ENCODE measurements around the gene DPH2.

Gene DPH2

DNA sequence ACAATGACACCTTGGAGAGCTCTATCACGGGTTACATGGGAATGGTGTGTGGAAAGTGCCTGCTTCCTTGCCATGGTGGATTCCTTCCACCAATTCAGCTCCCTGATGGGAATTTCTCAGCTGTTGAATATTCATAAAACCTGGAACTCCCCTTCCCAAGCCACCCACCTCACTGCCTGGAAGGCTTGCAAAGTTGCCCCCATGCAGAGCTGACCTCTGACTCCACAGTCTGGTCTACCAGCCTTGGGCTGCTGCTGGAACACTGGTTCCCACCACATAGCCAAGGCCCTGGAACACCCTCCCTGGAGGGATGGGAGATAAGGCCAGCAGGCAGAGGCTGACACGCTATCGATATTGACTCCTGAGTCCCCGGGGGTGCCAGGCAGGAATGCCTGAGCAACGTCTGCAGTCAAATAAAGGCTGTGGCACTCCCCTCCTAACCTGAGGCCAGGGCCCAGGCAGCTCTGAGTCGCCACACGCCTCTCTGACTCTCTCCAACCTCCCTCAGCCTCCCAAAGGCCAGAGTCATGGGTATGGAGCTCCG is 30.4 kb downstream of the DPH2 start:
- Histone ChIP-seq H3K9ac (ENCODE audit: low read depth, low read length) (no peak overlapping the region), H3K4me3 (ENCODE audit: low read depth, low read length) (no peak overlapping the region), H3K36me3 (ENCODE audit: control insufficient read depth, insufficient read depth, low read length) (peaks cover 13% of the 10 kb centered on the region), H3K4me1 (ENCODE audit: control insufficient read depth, insufficient read depth, low read length) (no peaks in the 10 kb centered on the region), H3K9me3 (ENCODE audit: control insufficient read depth, insufficient read depth, low read length) (no peaks in the 10 kb centered on the region), H3K27me3 (ENCODE audit: control insufficient read depth, insufficient read depth, low read length) (no peaks in the 10 kb centered on the region)

DNA sequence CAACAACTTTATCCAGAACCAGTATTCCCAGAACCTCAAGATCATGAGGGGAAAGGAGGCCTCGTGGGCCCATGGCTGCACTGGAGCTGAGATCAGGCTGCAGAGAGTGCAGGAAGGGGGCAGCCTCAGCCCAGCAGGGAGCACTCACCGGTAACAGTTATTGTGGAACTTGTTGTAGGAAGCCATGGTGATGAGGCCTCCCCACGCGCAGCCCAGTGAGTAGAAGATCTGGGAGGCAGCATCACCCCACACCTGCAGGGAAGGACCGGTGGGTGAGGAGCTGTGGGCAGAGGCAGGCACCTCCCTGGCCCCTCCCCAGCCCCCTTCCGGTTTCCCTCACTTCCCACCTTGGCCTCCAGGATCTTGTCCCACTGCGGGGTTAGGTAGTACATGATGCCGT is 32.4 kb downstream of the DPH2 start:
- Histone ChIP-seq H3K36me3 (ENCODE audit: control insufficient read depth, insufficient read depth, low read length) (peaks cover 14% of the 10 kb centered on the region), H3K4me1 (ENCODE audit: control insufficient read depth, insufficient read depth, low read length) (no peaks in the 10 kb centered on the region)

DNA sequence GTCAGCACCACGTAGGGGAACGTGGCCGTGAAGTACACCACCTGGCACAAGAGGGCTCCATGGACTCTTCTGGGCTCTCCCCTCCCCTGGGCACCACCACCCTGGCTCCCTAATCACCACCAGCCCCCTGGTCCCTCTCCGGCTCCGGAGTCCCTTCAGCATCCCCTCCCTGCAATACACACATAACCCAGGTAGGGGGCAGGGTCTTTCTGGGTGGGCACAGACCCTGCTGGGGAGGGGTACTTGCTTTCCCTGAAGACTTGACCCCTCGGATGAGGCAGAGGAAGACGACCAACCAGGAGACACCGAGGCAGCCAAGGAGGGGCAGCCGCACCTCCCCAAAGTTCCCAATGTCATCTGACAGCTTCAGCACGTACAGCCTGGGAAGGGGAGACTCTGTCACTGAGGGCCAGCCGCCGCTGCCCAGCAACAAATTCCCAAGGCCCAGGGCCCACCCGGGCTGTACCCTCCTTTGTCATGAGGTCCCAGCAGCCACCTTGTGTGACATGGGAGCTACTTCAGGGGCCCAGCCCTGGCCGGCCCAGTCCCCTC is 32.9 kb downstream of the DPH2 start:
- Histone ChIP-seq H3K9me3 (ENCODE audit: control insufficient read depth, insufficient read depth, low read length) (no peaks in the 10 kb centered on the region), H3K4me3 (ENCODE audit: low read depth, low read length) (no peak overlapping the region), H3K36me3 (ENCODE audit: control insufficient read depth, insufficient read depth, low read length) (peaks cover 13% of the 10 kb centered on the region), H3K27me3 (ENCODE audit: control insufficient read depth, insufficient read depth, low read length) (no peaks in the 10 kb centered on the region), H3K4me1 (ENCODE audit: control insufficient read depth, insufficient read depth, low read length) (no peaks in the 10 kb centered on the region), H3K9ac (ENCODE audit: low read depth, low read length) (no peak overlapping the region)

More for the DNA sequence above, 32.4 kb downstream of the DPH2 start:
- H3K9ac ChIP-seq (ENCODE audit: low read depth, low read length) = no peak overlapping the region
- no peak overlapping the region for H3K4me3 ChIP-seq (ENCODE audit: low read depth, low read length)
- no peaks in the 10 kb centered on the region for H3K27me3 ChIP-seq (ENCODE audit: control insufficient read depth, insufficient read depth, low read length)
- H3K9me3 ChIP-seq (ENCODE audit: control insufficient read depth, insufficient read depth, low read length) = no peaks in the 10 kb centered on the region

DNA sequence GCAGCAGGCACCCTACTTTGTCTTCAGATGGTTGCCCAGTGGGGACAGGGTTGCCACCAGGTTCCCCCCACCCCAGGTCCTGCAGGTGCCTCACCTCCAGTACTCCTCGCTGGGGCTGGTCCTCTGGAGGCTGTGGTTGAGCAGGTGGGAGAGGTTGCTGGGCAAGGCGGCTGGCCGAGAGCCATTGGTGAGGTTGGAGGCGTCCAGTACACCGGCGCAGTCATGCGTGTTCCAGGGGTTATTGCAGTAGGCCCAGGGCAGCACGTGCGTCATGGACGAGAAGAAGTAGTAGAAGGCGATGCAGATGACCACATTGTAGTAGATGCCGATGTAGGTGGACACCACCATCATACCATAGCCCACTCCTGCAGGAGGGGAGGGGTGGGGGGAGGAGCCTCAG is 38.4 kb downstream of the DPH2 start:
- no peak overlapping the region for H3K9ac ChIP-seq (ENCODE audit: low read depth, low read length)
- H3K4me3 ChIP-seq (ENCODE audit: low read depth, low read length) = no peak overlapping the region

DNA sequence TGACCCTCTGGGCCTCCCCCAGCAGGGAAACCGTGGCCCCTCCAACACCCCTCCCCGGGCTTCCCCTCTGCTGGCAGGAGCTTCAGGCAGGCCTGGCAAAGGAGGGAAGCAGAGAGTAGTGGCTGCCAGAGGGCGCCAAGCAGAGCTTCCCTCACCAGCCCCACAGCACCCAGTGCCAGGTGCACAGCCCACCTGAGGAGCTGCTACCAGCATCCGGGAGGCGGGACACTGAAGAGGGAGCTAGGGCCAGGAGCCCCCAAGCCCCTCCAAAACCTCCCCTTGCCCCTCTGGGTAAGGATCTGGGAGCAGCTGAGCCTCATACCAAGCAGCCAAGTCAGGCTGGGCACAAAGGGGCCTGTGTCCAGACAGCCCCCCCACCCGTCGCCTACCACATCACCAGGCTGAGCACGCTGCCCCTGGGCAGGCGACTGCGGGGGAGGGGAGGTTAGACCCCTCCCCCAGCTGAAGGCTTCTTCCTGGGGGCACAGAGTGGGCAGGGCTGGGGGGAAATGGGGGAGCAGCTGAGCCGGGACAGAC is 41.2 kb downstream of the DPH2 start:
- Histone ChIP-seq H3K27me3 (ENCODE audit: control insufficient read depth, insufficient read depth, low read length) (no peaks in the 10 kb centered on the region), H3K9ac (ENCODE audit: low read depth, low read length) (no peak overlapping the region), H3K4me3 (ENCODE audit: low read depth, low read length) (no peak overlapping the region), H3K9me3 (ENCODE audit: control insufficient read depth, insufficient read depth, low read length) (no peaks in the 10 kb centered on the region), H3K4me1 (ENCODE audit: control insufficient read depth, insufficient read depth, low read length) (peaks cover 2% of the 10 kb centered on the region), H3K36me3 (ENCODE audit: control insufficient read depth, insufficient read depth, low read length) (peaks cover 6% of the 10 kb centered on the region)

More for the DNA sequence above, 38.4 kb downstream of the DPH2 start:
- peaks cover 2% of the 10 kb centered on the region for H3K4me1 ChIP-seq (ENCODE audit: control insufficient read depth, insufficient read depth, low read length)
- peaks cover 6% of the 10 kb centered on the region for H3K36me3 ChIP-seq (ENCODE audit: control insufficient read depth, insufficient read depth, low read length)
- no peaks in the 10 kb centered on the region for H3K9me3 ChIP-seq (ENCODE audit: control insufficient read depth, insufficient read depth, low read length)
- H3K27me3 ChIP-seq (ENCODE audit: control insufficient read depth, insufficient read depth, low read length) = no peaks in the 10 kb centered on the region

DNA sequence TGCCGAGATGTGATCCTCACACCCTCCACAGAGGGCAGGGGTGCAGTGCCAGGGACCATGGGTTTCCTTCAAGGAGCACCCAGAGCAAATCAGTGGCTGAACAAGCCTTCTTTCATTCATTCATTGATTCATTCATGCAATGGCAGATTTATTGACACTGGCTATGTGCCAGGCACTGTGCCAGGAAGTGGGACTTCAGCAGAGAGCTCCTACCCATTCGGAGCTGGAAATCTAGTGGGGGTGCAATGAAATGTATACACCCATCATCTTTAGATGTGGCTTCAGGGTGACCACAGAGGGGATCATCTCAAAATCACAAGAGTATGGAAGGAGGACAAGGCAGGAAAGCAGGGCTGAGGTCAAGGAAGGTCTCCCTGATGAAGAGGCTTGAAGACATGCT is 42.6 kb downstream of the DPH2 start:
- no peak overlapping the region for H3K4me3 ChIP-seq (ENCODE audit: low read depth, low read length)
- no peaks in the 10 kb centered on the region for H3K27me3 ChIP-seq (ENCODE audit: control insufficient read depth, insufficient read depth, low read length)
- H3K9me3 ChIP-seq (ENCODE audit: control insufficient read depth, insufficient read depth, low read length) = no peaks in the 10 kb centered on the region
- H3K36me3 ChIP-seq (ENCODE audit: control insufficient read depth, insufficient read depth, low read length) = no peaks in the 10 kb centered on the region
- H3K4me1 ChIP-seq (ENCODE audit: control insufficient read depth, insufficient read depth, low read length) = peaks cover 2% of the 10 kb centered on the region
- no peak overlapping the region for H3K9ac ChIP-seq (ENCODE audit: low read depth, low read length)

DNA sequence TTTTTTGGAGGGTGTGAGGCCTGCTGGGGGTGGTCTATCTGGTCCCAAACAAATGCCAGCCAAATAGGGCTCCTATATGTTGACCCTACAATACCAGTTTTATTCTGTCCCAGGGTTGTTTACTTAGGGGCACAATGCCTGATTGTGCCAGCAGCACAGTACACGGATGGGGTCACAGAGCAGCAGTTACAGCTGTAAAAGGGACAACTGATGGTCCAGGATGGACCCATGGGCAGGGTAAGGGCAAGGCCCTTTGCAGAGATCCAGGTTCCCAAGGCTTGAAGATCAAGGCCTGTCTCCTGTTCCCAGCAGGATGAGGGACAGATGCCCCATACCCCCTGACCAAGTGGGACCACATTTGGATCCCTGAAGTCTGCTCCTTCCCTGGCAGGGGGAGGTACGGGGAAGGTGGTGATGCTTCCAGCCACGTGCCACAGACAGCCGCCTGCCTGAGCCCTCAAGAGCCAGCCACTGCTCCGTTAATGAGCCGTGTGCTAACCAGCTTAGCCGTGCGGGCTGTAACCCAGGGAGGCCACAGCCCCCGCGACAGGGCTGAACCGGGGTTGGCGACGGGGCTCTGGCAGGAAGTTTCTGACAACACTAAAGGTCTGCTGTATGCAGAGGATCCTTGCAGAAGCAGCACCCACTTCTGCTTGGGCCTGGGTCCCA is 43.3 kb downstream of the DPH2 start:
- H3K9ac ChIP-seq (ENCODE audit: low read depth, low read length) = no peak overlapping the region
- peaks cover 2% of the 10 kb centered on the region for H3K4me1 ChIP-seq (ENCODE audit: control insufficient read depth, insufficient read depth, low read length)
- no peaks in the 10 kb centered on the region for H3K9me3 ChIP-seq (ENCODE audit: control insufficient read depth, insufficient read depth, low read length)
- H3K36me3 ChIP-seq (ENCODE audit: control insufficient read depth, insufficient read depth, low read length) = no peaks in the 10 kb centered on the region
- no peak overlapping the region for H3K4me3 ChIP-seq (ENCODE audit: low read depth, low read length)
- no peaks in the 10 kb centered on the region for H3K27me3 ChIP-seq (ENCODE audit: control insufficient read depth, insufficient read depth, low read length)

DNA sequence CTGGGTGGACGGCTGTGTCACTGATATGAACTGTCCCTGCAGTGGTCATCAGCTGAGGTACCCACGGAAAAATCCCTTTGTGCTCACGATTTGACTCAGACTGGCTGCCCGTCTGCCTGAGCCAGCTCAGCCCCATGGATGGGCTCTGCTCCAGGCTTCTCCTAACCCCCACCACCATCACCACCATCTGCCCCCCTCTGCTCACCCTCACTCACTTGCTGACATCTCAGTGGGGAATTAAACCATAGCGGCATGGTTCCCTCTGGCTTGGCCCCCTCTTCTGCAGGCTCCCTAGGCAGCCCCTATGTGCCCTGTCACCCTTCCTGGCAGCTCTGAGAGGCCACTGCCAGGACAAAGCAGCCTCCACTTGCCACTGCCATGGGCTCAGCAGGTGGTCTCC is 44.1 kb downstream of the DPH2 start:
- H3K4me3 ChIP-seq (ENCODE audit: low read depth, low read length) = no peak overlapping the region
- peaks cover 2% of the 10 kb centered on the region for H3K4me1 ChIP-seq (ENCODE audit: control insufficient read depth, insufficient read depth, low read length)
- no peaks in the 10 kb centered on the region for H3K9me3 ChIP-seq (ENCODE audit: control insufficient read depth, insufficient read depth, low read length)
- H3K9ac ChIP-seq (ENCODE audit: low read depth, low read length) = no peak overlapping the region
- no peaks in the 10 kb centered on the region for H3K27me3 ChIP-seq (ENCODE audit: control insufficient read depth, insufficient read depth, low read length)
- H3K36me3 ChIP-seq (ENCODE audit: control insufficient read depth, insufficient read depth, low read length) = no peaks in the 10 kb centered on the region

DNA sequence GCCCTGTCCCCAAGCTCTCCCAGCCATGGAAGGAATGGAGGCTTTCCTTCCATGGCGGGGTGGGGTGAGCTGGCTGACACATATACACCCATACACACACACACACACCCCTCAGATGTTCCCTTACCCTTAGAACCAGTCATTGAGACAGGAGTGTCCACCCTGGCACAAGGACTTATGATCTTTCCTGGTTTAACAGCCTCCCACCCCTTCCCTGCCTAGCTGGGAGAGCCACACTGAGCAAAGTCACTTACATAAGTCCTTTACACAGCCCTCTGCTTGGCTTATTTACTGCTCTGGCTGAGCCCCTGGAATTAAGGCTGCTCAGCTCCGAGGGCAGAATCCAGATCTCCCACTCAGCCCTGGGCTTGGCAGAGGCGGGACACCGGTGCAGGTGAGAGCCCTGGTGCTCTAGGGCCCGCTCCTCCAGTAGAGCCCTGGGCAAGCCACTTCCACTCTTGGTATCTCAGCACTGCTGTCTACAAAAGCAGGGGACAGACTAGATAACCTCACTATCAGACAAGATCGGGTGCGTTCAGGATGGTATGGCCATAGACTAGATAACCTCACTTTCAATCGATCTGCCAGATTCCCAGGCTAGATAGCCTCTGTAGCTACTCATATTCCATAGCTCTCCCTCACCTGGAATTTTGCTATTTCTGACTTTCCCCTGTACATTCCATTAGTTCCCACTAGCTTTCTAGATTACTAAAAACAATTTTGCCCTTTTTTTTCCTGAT is 44.7 kb downstream of the DPH2 start:
- Histone ChIP-seq H3K27me3 (ENCODE audit: control insufficient read depth, insufficient read depth, low read length) (no peaks in the 10 kb centered on the region), H3K9ac (ENCODE audit: low read depth, low read length) (no peak overlapping the region), H3K9me3 (ENCODE audit: control insufficient read depth, insufficient read depth, low read length) (no peaks in the 10 kb centered on the region), H3K36me3 (ENCODE audit: control insufficient read depth, insufficient read depth, low read length) (no peaks in the 10 kb centered on the region), H3K4me1 (ENCODE audit: control insufficient read depth, insufficient read depth, low read length) (peaks cover 2% of the 10 kb centered on the region), H3K4me3 (ENCODE audit: low read depth, low read length) (no peak overlapping the region)

DNA sequence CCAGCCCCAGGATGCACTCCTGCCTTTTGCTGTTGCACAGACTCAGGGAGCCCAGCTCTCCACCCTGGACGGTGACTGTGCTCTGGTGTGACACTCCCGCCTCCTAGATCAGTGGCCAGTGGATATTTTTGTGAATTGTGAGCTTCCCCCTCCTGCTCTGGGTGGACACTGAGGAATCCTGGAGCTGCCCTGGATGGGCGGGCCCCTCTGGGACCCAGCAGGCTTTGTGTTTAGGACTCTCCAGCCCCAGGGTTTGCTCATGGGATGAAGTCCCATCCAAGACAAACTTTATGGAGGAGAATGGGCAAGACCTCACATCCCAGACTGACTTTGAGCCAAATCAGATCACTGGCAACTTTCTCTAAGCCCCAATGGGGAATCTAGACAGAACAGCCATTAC is 45.4 kb downstream of the DPH2 start:
- Histone ChIP-seq H3K4me1 (ENCODE audit: control insufficient read depth, insufficient read depth, low read length) (peaks cover 2% of the 10 kb centered on the region), H3K27me3 (ENCODE audit: control insufficient read depth, insufficient read depth, low read length) (no peaks in the 10 kb centered on the region), H3K9me3 (ENCODE audit: control insufficient read depth, insufficient read depth, low read length) (no peaks in the 10 kb centered on the region), H3K36me3 (ENCODE audit: control insufficient read depth, insufficient read depth, low read length) (no peaks in the 10 kb centered on the region), H3K9ac (ENCODE audit: low read depth, low read length) (no peak overlapping the region), H3K4me3 (ENCODE audit: low read depth, low read length) (no peak overlapping the region)

DNA sequence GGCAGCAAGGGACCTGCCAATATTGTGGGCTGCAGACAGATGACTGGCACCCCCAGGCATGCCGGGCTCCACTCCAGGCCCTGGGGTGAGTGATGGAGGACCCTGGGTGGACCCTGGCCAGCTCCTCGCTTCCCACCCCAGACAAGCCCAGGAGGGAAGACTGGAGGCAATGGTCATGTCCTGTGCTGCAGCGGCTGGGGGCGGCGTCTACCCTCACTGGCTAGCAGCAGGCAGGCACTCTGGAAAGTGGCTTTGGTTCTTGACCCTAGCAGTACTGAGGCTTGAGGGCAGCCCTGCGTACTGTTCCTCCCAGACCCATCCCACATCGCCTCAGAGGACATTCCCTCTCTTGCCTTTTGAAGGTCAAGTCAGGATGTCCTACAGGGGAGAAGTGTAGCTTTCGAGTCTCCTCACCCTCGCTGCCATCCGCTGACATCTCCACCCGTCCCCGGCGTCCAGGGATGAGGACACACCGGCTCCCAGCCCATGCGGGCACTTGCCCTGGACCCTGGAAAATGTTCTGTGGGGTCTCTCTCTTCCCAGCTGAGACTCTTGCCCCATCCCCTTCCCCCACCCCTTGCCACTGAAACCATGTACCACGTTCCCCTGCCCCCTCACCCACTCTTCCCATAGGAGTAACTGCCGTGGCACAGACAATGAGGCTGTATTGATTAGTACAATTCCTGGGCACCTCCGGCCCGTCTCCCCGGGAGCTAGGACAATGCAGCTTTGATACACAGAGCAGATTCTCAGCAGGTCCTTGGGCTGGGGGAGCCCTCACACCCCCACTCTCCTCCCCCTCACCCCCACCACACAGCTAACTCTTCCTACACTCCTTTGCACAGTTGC is 46.5 kb downstream of the DPH2 start:
- H3K4me1 ChIP-seq (ENCODE audit: control insufficient read depth, insufficient read depth, low read length) = peaks cover 2% of the 10 kb centered on the region
- no peak overlapping the region for H3K4me3 ChIP-seq (ENCODE audit: low read depth, low read length)
- no peak overlapping the region for H3K9ac ChIP-seq (ENCODE audit: low read depth, low read length)
- H3K27me3 ChIP-seq (ENCODE audit: control insufficient read depth, insufficient read depth, low read length) = no peaks in the 10 kb centered on the region
- H3K36me3 ChIP-seq (ENCODE audit: control insufficient read depth, insufficient read depth, low read length) = no peaks in the 10 kb centered on the region
- no peaks in the 10 kb centered on the region for H3K9me3 ChIP-seq (ENCODE audit: control insufficient read depth, insufficient read depth, low read length)

Data from iPS-15b (cell line).